Colon (tissue), 2 donors: ENCODE data around the gene ARL14EP.
A peak's percentile ranks its signal among the peaks of the same experiment; 100 is the strongest.

ENCODE experiments used
- FAIRE-seq: peaks from 2 replicates; lab custom pipeline; 2012; peaks lifted over from hg19 to GRCh38; lab: Jason Lieb, UNC
- donor health status: control.
- donor health status: control.

ARL14EP gene

DNA sequence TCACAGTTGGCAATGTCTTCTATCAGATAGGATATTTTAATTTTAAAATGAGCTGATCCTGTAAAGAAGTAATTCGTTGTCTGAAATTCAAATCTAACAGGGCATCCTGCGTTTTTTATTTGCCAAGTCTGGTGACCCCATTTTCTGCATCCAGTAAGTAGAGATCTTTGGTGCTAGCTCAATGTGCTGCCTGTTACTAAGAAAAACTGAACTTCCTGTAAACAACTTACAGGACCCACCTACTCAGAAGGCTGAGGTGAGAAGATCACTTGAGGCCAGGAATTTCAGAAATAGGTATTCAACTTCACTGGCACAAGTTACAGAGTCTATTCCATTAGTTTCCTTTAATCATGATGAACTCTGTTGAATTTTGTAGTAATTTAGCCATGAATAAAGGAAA lies 4.0 kb downstream of the ARL14EP start:
- no peak for FAIRE-seq

DNA sequence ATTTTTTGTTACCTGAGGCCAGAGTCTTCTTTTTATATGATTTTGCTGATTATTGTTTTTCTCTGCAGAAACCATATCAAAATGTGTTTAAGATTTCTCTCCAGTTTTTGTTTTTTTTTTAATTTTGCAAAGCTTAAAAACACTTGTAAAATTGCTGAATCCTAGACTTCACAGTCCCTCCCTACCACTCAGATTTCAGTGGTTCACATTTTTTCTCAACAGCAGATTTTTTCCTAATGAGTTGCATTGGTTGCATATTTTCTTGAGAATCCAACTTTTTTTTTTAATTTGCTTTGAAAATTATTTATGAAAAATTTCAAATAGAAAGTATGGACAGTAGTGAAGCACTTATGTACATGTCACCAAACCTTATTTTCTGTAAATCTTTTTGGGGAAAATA lies 5.8 kb downstream of the ARL14EP start:
- no peak for FAIRE-seq

DNA sequence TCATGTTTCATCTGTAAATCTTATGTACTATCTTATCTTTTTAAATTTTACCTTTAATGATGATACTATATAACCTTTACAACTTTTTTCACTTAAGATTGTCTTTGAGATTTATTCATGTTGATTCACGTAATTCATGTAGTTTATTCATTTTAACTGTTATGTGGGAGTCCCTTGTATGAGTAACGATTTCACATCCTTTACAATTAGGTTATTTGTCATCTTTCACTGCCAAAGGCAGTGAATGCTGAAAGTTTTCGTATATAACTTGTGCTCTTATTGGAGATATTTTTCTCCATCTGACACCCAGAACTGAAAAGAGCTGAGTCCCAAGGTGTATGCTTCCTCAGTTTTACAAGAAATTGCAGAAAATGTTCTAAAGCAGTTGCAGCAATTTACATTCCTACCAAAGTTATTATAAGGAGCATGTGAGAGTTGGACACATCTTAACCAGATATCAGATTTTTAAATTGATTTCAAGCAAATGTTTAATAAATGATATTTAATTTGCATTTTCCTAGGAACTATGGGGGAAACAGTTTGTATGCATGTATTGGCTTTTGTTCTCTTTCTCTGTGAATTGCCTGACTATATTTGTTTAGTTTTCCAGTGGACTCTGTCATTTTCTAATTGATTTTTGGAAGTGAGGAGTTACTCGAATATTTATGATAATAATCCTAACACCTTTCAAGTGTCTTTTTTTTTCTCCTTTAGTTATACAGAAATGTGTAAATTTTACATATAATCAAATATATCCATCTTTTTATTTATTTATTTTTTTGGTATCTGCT lies 6.4 kb downstream of the ARL14EP start:
- FAIRE-seq = peak; percentile 10

DNA sequence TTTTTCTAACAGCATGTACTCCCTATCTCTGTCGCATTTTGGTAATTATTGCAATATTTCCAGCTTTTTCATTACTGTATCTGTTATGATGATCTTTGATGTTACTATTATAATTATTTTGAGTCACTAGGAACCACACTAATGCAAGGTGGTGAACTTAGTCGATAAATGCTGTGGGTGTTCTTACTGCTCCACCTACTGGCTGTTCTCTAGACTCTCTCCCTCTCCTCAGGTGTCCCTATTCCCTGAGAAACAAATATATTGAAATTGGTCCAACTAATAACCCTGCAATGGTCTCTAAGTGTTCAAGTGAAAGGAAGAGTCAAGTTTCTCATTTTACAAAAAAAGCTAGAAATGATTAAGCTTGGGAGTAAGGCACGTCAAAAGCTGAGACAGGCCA lies 10.5 kb downstream of the ARL14EP start:
- no peak for FAIRE-seq

DNA sequence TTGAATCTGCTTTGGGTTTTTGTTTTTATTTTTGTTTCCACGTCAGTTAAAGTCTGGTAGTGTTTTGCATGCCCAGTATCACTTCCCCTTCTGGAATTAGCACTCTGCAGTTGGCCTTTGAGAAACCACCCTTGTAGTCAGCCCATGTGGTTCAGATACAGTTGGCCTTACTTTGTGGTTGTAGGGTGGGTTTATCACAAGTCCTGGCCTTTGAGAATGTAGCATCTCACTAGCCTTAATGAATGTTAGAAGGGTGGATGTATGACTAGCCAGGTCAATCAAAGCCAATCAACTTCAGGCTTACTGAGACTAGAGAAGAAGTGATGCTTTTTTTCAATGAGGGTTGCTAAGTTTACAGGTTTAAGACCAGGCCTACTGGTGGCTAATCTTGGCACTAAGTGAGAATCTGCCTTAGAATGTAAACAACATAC lies 19.8 kb downstream of the ARL14EP start:
- no peak for FAIRE-seq

DNA sequence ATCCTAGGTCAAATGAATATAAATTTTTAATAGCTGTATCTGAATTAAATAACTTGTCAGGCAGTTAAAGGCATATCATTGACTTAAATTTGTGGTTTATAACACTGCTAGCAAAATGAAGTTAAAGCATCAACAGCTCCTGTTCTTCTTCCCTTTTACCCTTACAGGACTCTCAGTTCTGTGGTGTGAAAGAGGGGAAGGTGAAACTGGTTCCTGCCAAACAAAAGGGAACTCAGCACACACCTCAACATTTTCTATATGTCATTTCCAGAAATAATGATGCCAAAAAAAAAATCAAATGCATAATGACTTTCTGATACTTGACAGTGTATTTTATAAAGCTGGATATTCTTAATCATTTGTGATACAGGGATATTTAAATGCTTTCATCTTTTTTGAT lies 21.2 kb downstream of the ARL14EP start:
- no peak for FAIRE-seq

DNA sequence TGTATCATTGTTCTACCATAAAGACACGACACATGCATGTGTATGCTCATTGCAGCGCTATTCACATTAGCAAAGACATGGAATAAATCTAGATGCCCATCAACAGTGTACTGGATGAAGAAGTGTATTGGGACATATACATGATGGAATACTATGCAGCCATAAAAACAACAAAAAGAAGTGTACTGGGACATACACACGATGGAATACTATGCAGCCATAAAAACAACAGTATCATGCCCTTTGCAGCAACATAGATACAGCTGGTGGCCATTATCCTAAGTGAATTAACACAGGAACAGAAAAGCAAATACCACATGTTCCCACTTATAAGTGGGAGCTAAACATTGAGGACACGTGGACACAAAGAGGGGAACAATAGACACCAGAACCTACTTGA lies 22.7 kb downstream of the ARL14EP start:
- FAIRE-seq = no peak

DNA sequence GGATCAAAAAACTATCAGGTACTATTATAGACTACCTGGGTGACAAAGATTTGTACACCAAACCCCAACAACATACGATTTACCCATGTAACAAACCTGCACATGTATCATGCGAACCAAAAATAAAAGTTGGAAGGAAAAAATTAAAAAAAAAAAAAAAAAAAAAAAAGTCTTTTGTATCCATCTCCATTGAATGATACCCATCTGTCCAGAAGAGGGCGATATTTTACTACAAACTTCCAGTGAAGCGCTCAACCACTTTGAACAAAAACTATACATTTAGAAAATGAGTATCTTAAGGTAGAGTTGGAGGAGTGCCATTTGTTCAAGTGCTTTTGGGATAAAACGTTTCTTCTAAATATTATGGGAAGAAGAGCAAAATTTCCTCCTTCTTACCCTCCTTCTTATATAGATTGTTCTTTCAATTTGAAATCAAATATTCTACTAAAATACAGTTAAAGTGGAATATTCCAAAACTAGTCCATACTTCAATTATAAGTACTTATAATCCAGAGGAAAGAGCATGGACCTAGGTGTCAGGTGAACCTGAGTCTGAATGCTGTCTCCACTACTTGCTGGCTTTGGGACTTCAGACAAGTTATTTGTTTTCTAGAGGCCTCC lies 23.3 kb downstream of the ARL14EP start:
- FAIRE-seq = no peak

DNA sequence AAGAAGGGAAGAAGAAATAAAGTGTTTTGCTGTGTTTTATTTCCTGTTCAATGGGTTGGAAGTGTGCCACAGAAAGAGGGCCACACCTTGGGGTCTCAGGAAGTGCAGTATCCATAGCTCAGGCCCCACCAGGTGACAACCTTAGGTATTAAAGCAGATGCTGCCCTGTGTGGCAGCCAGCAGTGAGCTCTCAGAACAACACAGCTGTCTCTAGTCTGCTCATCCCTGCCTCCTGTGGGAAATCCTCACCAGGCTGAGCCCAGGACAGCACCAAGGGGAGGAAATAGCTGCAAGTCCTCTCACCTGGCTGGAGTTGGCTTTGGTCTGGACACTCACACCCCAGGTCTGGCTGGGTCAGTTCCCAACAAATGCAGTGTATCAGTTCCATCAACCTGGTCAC lies 25.1 kb downstream of the ARL14EP start:
- FAIRE-seq = no peak

DNA sequence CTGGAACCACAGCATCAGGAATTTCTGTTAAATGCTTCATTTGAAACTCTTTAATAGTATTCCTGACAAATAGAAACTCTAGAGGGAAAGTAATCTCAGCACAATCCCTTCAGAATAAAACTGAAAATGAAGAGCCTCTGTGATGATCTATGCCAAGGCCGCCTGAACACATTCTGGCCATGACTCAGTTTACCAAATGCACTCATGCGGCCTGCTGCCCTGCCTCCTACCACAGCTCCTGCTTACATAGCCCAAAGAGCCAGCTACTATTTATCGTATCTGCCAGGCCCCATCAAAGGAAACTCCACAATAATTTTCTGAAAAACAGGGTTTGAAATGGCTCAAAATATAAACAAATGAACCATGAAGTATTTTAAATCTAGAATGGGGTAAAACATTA lies 27.0 kb downstream of the ARL14EP start:
- no peak for FAIRE-seq

DNA sequence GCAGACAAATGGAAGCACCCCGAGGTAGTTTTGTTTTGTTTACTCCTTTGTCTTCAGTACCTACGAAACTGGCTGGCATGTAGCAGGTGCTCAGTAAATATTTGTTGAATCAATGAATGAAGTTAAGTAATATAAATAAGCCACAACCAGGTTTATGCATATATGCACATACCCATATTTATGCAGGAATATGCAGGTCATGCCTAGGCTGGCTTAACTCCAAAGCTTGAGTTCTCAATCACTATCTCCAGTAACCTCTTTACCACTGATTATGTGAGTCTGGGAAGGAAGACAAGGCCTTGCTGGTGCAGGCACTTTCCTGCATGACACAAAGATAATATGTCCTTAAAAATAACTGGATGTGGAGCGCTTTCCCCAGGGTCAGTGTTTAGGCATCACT lies 27.5 kb downstream of the ARL14EP start:
- no peak for FAIRE-seq

DNA sequence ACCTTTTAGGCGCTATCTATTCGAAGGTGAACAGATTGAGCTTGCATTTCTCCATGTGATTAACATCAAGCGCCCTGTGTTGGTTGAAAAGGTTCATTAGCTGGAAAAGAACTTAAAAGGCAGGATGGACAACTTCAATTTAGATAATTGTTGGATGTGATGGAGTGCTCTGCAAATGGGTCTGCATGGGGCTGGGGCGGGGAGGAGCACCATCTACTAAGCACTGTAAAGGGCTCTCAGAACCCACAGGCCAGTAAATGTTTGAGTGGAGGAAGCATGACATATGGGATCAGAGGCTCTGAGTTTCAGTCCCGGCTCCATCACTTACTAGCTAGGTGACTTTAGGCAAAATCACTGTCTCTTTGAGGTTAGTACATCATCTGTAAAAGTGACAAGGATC lies 28.2 kb downstream of the ARL14EP start:
- no peak for FAIRE-seq

DNA sequence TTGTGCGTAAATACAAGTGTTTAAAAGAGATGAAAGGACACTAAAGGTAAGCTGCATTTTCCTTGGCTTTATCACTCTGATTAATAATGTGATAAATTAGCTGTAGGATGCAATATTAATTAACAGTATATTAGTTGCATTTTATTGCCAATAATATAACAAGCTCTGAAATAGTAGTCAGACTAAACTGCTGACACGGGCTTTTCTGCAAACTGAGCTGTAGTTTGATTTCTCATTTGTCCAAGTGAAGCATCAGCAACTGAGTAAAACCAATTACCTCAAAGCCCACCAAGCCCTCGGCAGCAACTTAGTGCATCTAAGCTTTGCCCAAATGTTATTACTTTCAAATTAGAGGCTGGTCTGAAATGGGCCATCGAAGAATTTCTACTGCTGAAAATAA lies 33.5 kb downstream of the ARL14EP start:
- FAIRE-seq = no peak

DNA sequence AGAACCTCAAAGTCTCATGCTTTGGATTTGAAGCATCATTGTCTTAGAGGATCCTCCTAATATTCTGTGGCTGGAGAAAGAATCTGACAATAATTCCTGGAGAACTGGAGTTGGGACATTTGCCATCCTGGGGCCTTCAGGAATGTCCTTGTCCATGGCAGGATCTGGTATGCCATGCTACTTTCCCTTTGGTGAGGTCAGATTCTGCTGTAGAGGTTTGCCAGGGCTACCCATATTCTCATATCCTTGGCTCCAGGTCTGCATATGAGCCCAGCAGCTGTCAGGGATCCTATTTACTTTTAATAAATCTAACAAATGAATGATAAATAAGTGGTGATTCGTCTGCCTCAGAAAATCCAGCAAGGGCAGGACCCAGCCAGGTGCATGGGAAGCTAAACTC lies 35.0 kb downstream of the ARL14EP start:
- no peak for FAIRE-seq

DNA sequence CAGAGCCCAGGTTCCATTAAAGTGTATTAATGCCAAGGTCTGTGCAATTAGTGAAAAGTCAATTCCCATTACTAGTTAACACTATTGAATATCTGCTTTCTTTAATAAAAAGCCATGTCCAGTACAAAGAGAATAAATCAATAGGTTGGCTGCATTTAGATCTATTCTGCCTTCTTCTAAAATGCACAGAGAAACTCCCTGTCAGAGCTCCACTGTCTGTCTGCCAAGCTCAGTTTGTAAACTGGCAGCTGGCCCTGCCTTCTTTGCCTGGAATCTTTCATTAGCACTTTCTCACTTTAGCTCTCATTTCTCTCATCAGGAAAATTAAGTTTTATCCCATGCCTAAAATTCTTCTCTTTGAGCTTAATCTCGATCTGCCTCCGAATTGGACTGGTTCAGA lies 35.6 kb downstream of the ARL14EP start:
- no peak for FAIRE-seq

DNA sequence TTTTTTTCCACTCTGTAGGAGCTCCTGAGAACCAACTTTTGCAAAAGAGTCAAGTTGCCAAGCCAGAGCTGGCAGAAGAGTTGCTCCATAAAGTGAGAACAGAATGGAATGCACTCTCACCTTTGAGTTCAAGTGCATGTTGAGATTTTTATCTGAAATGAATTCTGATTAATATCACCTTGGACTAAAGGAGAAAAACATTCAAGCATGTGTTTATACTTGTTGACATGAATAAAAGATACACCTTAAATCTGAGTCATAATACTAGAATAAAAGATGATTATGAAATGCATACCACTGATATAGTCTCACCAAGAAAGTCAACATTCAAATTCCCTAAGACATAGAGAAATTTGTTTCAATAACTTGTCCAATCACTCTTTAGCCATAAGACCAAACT lies 37.8 kb downstream of the ARL14EP start:
- FAIRE-seq = no peak

DNA sequence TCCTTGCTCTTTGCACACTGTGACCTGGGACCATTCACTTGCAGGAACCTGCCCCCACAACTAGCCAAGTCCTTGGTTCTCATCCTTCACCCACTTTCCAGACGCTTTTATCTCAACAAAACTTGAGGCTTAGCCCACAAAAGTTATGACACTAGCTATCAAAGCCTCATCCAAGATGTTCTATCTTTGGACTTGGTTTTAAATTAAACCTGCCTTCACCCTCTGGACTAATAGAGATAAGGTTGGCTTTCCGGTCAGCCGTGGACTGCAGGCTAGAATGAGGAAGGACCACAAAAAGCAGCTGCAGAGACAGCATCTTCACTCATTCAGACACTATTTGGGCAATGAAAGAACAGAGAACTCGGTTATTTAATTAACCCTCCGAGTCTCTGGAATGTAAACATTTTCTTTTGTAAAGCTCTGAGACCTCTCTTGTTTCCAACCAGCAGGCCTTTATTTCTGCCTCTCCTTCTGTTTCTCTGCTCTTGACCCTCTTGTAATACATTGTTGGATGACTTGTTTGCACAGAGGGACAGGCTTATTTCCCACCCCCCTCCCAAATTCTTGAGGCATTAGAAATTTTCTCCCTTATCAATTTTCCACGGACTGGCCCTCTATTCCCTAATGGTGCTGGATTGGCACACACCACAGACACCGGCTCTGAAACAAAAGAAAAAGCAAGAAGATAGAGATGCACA lies 41.4 kb downstream of the ARL14EP start:
- no peak for FAIRE-seq

DNA sequence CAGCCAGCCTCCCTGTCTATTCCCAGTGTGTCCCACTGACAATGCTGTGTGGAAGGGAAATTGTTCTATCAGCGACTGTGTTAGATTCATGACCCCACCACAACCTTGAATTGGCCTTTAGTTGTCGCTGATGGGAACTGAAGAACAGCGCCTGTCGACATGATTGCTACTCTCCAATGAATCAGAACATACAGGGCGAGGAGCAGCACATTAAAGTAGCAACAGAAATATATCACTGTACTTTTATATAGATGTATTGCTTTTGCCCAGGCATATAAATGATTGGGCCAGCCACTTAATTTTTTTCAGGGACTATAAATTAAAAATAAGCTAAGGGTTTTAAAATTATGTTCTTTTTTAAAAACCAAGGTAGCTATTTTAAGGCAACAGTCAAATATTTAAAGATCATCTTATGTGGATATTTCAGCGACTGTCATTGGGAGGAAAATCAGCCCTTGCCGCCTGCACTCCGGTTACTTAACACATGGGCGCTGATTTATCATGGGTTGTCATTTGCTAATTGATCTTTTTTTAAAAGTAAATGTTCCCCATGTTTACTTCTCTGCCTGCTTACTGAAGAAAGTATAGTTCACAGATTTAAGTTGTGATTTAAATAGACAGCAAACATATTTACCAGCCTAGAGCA lies 42.1 kb downstream of the ARL14EP start:
- no peak for FAIRE-seq

DNA sequence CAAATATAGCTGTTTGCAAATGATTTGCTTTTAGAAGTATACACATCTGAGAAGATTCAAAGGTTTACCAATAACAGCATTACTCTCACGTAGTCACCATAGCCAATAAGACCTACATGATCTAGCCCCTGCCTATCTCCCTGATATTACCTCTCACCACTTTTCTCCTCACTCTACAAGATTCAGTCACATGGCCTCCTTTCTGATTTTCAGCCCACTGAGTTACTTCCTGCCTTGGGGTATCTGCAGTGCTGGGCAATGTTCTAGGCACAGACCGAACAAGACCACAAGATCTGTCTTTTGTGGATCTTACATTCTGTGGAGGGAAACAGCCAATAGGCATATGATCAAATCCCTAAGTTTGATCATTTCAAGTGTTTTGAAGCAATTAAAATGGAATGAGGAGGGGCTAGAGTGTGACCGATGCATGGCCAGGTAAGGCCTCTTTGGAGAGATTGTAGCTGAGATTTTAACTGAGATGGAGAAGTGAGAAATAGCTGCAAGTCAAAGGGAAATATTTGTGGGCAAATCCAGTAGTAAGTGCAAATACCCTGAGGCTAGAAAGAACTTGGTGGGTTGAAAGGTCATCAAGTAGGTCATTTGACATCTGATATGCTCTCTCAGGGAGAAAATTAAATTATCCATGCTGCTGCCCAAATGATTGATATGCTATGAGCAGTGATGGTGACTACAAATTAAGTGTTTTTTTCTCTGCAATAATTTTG lies 43.1 kb downstream of the ARL14EP start:
- FAIRE-seq = no peak

DNA sequence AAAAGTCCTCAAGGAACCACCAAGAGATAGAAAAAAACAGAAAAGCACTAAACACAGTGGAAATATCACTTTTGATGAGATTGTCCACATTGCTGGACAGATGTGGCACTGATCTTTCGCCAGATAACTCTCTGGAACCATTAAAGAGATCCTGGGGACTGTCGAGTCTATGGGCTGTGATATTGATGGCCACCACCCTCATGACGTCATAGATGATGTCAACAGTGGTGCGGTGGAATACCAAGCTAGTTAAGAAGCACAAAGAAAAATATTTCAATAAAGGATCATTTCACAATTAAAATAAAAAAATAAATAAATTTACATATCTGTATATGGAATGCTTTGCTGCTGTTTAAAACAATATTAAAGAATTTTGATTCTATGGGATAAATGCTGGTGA lies 45.5 kb downstream of the ARL14EP start:
- FAIRE-seq = no peak

DNA sequence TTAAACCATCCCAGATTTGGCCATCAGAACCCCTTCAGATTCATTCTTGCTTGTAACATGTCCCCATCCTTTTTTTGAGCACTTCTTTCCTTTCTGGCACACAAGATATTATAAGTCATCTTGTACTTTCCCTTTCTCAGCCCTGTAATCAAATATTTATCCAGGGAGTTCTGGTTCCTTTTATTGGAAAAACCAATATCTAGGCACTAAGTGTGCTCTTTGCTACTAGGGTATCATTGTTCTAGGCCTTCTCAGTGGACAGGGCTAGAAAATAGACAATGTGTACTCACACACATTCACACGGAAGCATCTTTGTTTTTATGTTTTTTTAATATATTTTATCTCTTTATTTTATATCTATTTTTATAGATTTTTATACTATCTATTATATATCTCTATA lies 47.3 kb downstream of the ARL14EP start:
- no peak for FAIRE-seq

DNA sequence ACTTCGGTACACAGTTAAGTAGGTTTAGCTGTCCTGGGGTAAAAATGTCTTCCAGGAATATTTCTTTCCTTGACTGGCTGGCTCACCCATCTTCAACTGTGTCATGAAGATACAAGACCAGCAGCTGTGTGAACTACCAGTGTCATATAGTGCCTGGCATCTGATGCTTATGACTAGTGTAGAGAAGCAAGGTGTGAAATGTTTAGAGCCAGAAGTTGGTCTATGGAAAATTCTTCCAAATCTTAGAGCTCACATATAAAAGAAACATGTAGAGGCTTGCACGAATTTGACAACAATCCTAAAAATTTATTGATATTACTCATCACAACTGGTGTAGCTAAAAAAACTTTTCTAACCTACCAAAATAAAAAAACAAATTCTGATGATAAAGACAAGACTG lies 54.4 kb downstream of the ARL14EP start:
- no peak for FAIRE-seq
